ENCODE data around the gene SEMA4D.
A peak's percentile ranks its signal among the peaks of the same experiment; 100 is the strongest.

The SEMA4D gene

DNA sequence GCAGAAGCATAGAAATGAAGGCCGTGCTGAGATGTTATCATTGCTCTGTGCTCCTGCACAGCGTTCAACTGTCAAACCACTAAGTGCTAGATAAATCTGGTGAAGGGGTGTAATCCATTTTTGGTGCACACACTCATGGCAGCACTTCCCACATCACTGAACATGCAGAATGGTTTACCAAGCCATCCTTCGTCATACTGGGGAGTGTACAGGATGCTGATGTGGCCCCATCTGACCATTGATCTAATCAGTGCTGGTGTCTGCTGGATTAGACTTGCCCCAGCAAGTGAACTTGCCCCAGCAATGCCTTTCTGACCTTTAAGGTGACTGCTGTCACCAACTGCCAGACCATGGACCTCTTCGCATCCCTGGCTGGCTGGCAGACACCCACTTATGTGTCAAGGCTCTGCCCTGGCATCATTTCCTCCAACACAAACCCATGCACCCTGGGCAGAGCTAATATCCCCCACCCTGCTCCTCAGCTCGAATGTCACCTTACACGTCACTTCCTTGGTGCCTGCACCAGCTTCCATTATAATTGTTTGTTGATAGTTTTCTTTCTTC, 4.2 kb upstream of the SEMA4D start:
- peak; percentile 50 for DNase-seq (ENCODE audit: low spot score)

DNA sequence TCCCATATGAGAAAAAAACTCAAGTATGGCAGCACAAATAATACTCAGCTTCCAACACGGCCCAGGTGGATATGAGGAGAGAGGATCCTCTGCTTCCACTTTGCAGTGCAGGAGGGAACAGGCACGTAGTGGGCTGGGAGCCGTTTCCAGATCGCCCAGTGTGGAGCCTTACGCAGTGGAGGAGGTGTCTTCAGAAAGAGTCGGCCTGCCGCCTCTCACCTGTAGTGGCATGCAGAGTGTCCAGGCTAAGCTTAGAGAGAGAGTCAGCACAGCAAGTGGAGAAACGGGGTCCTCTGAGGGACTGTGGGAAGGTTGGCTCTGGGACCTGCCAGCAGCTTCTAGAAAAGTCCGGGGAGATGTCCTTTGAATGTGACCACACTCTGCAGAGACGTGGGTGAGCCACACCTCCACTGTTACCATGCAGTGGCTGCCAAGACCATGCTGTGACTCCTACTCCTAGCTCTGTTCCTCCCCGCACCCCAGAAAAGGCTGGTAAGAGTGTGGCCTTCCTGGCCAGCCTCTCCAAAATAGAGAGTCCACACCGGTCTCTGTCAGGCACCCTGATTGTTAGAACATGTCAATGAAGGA, 3.5 kb upstream of the SEMA4D start:
- no peak for DNase-seq (ENCODE audit: low spot score)

DNA sequence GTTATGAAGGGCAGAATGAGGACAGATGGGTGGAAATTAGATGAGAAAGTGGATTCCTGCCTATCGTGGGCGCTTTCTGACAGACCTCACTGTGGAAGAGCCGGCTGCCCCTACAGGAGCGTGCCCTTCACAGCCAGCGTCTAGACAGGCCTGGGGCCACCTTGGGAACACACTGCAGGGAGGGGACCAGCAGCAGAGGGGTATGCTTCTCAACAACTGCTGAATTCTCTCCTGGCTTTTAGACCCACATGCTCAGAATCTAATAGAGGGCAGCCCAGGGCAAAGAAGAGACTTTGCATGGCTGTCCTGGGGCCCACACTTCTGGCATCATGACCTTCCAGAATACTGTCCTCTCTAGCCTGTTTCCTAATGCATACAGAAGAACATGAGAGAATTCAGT, 2.1 kb upstream of the SEMA4D start:
- DNase-seq (ENCODE audit: low spot score): no peak

DNA sequence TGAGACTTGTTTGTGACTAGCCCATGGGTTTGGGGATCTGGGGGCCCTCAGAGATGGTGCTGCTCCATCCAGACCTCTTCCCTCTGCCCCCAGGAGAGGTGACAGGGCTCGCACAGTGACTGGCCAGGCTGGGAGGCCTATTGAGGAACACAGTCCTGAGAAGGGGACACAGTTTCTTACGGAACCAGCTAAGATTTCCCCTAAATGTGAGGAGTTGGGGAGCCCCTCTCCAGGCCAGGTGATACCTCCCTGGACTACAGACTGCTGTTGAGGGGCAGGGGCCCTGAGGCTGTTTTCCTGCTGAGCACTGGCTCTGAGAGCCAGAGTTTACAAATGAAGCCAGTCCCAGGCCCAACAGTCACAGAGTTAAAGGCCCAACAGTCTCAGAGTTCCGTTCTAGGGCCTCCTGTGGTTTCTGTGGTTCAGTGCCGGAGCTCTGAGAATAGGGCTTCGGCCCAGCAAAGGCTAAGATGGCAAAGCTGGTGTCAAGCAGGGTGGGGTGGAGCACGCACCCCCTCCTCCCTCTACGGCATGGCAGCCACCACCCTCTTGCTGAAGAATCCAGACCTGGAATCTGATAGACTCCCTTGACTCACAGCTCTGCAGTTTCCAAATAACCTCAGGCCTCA, 1.1 kb upstream of the SEMA4D start:
- peak; percentile 61 for DNase-seq (ENCODE audit: low spot score)

DNA sequence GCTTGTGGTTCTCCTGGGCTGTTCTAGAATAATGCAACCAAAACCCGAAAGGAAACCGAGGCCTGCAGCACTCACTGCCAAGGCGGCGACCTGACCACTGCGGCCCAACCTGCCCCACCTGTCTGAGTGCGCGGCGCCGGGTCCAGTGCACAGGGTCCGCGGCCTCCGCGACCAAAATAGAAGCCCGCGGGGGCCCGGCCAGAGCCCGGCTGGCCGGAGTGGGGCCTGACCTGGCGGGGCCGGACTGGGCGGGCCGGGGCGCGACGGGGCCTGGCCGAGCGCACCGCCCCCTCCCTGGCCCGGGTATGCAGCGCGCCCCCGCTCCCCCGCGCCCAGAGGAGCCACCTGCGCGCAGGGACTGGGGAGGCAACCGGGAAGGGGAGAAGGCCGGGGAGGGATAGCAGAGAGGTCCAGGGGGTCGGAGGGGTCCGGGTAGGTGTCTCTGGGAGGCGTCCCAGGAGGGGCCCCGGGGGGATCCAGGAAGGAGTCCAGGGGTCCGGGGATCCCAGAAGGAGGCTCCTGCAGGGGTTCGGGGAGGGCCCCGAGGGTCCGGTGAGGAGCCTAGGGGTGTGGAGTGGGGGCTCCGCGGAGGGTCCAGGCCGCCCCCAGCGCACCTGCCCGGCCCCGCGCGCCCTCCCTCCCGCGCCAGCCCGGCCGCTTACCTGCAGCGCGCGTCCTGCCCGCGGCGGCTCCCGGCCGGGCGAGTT, 503 bp downstream of the SEMA4D start:
- DNase-seq (ENCODE audit: low spot score): no peak

DNA sequence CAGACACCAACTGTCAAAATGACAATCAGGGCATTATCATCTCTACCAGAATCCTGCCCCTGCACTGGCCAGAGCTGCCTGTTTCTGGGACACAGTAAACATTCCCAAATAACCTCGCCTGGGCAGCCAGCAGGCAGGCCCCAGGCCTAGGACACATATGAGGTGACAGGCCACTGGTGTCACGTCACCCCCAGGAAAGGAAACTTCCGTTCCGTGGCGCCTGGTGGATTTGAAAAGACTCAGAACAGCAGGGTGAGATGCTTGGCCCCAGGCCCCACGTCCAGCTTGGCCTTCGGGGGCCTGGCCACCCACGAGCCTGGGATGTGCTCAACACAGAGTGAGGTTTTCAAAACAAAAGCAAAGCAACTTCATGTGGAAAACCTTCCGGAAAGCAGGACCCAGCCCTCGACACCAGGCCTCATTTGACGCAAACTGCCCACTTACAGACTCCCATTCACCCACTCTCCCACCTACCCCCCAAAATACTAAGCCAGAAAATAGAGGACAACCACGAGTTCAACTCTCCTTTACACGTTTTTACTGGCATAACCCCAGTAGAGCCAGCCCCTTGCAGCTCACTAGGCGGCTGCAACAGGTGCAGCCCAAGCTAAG, 1.2 kb downstream of the SEMA4D start:
- DNase-seq (ENCODE audit: low spot score): peak; percentile 50

DNA sequence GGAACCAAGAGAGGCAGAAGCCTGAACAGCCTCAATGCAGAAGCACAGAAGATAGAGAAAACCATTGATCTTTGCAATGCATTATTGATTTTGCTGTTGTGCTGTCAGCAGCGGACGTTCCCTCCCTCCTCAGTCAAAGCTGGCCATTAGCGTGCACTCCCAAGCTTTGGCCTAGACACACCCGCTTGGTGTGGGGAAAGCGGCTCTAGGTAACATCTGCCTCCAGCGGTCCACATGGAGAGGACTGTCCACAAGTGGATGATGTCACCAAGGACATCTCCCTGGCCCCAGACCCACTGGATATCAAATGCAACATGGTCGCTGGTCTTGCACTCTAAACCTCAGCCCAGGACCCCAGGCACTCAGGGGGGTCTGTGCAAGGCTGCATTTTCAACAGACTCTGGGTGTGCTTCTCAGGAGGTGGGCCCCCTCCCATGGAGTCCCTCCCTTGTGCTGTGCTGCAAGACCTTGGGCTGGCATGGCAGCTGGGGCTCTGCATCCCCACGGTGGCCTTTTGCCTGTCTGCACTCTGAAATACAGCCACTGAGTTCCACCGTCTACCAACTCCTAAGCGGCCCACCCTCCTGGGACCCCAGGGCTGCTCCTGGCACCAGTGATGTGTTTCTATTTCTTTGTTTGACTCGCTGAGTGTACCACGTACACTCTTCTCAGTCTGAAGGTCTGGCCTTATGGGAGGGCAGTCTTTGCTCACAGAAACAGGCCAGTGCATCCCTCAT, 1.9 kb downstream of the SEMA4D start:
- DNase-seq (ENCODE audit: low spot score): no peak

DNA sequence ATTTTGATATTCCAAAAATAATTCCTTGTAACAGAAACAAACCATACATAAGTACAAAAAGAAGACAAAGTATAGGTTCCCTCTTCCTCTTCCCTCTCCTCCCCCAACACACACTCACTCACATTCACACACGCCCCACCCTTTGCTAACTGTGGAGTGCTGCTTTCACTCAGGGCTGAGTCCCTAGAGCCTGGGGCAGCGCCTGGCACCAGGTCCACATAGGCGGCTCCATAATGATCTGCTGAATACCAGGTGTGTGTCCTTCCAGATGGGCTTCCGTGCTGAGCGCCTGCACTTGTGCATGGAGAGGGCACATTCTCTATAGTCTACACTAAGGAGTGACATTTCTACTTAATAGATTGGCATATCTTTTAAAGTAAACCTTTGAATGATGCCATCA, 3.7 kb downstream of the SEMA4D start:
- no peak for DNase-seq (ENCODE audit: low spot score)

DNA sequence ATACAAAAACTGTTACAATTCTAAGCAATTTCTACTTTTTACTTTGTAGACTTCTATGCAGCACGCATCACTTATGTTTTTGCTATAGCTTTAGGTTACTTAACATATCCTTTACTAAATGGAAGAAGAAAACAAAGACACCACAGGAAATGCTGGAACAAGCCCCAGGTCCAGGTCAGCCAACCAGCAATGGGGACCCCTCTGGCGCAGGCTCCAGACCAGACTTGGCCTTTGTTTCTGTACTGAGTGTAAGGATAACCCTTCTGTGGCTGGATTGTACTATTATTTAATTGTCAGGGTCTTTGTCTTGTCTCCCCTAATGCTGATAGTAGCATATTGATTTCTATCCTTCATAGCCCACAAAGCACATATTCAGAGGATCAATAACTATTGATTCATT, 4.2 kb downstream of the SEMA4D start:
- no peak for DNase-seq (ENCODE audit: low spot score)

DNA sequence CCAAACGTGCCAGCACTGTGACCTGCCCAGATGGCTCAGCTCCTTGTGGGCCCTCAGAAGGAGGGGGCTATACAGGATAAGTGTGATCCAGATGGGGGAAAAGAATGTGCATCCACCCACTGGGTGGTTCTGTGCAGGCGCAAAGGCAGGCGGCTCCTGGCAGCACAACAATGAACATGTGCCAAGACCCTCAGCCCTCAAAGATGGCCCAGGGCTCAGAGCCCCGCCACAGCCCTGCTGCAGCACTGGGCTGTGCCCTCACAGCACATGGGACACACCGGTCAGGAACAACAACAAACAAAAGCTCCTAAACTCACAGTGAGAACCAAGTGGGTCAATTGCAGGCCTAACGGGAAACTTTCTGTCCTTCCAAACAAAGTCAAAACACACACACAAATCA, 4.7 kb downstream of the SEMA4D start:
- DNase-seq (ENCODE audit: low spot score): no peak

DNA sequence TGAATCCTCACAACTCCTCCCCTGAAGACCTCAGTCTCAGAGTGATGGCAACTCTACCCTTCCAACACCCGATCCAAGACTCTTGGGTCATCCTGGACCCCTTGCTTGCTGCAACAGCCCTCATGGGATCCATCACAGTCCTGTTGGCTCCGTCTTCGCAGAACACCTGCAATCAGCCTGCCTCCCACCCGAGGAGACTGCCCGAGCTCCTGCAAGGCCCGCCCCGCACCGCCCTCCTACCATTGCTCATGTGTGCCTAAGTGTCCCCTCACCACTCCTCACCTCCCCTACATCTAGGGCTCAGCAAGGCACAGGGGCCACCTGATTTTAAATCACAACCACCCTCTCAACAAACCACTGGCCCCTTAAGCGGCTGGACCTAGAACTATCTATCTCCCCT, 5.3 kb downstream of the SEMA4D start:
- no peak for DNase-seq (ENCODE audit: low spot score)

DNA sequence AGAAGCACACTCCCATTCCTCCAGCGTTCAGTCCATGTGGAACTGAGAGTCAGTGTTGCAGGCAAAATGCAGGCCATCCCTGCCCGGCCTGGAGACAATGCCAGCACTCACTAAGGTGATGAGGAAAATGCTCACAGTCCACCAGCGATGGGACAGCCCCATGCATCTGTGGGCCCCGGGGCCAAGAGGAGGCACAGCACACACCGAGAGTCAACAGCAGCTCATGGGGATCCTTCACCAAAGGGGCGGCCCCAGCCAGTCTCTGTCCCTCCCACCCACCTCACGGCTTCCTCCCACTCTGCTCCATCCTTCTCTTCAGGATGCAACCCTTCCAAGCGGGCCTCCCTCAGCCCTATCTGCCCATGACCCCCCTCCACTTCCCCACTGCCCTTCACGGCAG, 6.2 kb downstream of the SEMA4D start:
- DNase-seq (ENCODE audit: low spot score): no peak

DNA sequence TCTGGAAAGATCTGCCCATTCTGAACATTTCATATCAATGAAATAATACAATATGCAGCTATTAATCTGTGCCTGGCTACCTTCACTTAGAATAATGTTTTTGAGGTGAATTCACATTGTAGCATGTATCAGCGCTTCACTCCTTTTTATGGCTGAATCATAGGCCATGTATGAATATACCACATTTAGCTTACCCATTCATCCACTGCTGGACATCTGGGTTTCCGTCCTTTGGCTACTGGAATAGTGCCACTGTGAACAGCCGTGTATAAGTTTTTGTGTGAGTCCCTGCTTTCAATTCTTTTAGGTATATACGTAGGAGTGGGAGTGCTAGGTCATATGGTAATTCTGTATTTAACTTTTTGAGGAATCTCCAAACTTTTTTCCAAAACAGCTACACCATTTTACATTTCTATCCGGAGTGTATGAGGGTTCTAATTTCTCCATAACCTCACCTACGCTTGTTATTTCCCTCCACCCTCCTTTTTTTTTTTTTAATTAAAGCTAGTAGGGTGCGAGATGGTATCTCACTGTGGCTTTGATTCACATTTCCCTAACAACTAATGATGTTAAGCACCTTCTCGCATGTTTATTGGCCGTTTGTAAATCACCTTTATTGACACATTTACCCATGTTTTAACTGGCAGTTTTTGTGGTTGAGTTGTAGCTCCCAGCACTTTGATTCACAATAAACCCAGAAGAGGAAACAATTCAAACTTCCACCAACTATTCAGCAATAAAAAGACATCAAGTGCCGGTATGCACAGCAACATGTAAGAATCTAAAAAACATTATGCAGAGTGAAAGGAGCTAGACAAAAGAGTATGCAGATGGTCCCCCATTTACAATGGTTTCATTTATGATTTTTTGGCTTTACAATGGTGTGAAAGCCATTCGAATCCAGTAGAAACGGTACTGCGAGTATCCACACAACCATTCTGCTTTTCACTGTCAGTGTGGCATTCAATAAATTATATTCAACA, 8.1 kb downstream of the SEMA4D start:
- peak; percentile 79 for DNase-seq (ENCODE audit: low spot score)

DNA sequence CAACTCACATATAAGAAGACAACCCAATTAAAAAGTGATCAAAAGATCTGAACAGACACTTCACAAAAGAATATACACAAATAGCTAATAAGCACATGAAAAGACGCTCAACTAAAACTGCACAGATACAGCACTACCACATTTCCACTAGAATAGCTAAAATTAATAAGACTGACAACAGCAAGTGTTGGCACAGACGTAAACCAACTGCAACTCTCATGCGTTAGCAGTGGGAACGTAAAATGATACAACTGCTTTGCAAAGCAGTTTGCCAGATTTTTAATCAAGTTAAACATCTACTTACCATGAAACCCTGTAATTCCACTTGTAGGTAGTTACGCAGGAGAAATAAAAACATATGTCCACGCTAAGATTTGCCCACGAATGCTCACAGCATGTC, 9.0 kb downstream of the SEMA4D start:
- no peak for DNase-seq (ENCODE audit: low spot score)

DNA sequence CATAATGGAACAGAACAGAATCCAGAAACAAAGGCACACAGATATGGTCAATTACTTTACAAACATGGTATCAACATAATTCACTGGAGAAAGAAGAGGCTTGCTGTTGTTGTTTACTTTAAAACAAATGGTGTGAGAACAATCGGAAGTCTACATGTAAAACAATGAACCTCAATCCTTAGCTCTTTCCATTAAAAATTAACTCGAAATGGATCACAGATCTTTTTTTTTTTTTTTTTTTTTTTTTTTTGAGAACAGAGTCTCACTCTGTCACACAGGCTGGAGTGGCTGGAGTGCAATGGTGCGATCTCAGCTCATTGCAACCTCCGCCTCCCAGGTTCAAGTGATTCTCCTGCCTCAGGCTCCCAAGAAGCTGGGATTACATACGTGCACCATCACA, 9.8 kb downstream of the SEMA4D start:
- DNase-seq (ENCODE audit: low spot score): no peak

DNA sequence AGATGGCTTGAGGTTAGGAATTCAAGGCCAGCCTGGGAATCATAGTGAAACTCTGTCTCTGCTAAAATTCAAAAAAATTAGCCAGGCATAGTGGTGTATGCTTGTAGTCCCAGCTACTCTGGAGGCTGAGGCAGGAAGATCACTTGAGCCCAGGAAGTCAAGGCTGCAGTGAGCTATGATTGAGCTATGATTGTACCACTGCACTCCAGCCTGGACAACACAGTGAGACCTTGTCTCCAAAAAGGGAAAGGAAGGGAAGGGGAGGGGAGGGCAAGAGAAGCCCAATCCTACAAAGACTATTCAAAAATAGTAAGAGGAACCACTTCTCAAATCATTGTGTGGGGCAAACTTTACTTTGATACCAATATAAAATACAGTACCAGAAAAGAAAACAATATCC, 11.2 kb downstream of the SEMA4D start:
- no peak for DNase-seq (ENCODE audit: low spot score)

DNA sequence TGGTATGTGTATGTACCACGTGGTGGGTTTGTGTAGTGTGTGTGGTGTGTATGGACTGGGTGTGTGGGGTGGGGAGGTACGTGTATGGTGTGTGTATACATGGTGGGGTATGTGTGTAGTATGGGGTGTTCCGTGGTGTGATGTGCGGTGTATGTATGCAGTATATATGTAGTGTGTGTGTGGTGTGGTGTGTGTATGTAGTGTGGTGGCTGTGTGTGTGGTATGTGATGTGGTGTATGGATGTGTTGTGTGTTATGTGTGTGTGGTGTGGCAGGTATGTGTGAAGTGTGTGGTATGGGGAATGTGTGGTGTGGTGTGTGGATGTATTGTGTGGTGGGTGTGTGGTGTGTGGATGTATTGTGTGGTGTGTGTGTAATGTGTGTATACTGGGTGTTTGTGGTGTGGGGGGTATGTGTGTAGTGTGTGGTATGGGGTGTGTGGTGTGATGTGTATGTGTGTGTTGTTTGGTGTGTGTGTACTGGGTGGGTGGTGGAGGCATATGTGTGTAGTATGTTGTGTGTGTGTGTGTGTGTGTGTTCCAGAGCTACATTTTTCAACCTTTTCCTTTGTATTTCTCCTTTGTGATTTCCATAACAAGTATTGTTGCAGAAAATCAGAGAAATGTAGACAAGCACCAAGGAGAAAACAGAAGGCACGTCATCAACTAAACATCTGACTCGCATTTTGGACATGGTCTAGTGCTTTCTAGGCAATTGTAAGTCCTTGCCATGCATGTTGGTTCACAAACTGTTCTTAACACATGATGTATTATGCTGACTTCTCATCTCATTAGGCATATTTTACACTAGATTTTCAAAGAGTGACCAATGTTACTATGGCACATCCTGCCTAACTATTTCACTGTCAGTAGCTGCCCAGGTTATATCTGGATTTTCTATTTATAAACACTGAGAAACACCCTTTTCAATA, 13.2 kb downstream of the SEMA4D start:
- DNase-seq (ENCODE audit: low spot score): no peak

DNA sequence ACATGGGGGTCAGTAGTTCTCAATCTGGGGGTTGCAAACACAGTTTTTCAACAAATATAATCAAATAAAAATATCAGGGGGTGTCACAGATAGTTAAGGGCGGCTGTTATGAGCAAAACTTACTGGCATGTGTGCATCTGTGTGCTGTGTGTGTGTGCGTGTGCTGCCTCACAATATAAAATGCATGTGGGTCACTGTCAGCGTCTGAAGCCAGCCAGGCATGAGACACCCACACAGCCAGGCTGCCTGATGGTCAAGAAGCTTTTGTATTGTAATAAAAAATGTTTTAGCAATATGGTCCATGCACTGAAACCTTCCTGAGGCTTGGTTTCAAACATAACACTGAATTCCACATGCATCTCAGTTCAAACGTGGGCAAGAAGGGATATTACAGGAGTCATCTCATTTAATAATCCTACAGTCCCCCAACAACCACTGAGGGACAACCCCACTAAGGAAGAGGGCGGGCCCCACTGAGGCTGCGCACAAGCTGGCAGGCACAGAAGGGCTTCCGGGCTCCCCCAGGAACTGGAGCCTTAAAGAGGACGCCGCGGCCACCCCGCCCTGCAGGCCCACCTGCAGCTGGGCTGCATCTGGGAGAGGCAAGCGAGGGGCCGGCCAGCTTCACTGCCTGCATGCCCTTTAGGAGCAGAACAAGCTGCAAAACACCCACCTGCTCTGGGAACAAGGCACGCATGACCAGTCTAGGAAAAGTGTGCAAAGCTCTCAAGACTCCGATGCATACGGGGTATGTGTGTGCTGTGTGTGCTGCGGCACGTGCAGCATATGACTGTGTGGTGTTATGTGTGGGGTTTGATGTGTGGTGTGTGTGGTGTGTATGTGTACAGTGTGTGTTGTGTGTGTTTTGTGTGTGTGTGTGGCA, 14.1 kb downstream of the SEMA4D start:
- DNase-seq (ENCODE audit: low spot score): peak; percentile 76

DNA sequence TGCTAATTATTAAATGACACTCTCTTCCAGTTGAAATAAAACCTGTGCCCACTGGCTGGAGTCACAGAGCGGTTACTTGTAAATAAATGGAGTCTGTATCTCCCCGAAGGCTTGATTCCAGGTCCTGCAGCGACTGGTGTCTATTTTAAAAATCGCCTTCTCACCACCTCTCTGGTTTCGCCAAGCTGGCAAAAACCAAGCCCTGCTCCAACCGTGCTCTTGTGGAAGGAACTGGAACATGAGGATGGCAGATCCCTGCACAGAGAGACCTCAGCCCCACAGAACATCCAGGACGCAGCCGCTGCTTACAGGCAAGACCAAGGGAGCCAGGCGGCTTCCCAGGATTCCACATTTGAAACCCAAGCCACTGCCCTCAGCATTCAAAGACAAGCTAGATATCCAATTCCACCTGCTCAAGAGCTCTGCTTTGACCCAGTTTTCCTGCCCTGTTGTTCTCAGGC, 15.0 kb downstream of the SEMA4D start:
- no peak for DNase-seq (ENCODE audit: low spot score)
